ENCODE data around the gene TGFBRAP1.

The TGFBRAP1 gene

DNA sequence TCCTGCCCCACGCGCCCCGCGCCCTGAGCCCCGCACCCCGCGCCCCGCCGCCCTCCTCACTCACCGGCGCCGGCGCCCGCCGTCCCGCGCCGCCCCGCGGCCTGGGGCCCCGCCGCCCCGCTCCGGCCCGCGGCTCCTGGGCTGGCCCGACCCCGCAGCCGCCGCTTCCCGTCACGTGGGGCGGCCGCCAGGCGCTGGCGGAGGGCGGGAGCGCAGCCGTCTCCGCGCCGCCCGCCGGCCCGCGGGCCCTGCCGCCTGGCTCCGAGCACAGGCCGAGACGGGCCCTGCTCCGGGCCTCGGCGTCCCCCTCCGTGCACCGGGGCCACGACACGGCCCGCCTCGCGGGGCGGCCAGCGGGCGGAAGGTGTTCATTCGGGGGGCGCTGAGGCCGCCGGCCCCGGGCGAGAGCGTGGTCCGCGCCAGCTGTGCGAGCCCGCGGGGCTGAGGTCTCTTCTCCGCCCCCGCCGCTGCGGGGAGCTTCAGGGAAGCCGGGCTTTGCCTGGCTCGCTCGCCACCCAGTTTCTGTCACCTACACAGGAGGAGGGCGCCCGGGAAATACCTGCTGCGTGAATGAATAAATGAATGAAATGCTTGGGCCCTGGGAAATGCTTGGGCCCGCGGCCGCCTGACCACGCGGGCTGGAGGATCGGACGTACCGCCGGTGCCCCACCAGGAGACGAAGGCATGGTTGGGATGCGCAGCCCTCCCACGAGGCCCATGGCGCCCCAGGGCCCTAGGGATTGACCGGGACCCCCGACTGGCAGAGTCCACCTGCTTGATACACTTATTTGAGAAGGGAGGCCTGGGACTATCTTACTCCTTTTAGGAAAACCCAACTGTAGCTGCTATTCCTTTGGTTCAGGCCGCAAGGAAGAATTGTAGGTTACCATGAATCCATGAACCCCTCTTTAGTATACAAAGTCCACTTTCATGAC is at the start of gene TGFBRAP1:
TSS of gene TGFBRAP1 (minus strand) at position 175 of the 935 bp plus-strand sequence. CDS start 21,434 bp downstream, outside the sequence.
- peak; percentile 24 for DNase-seq

GRCh38 chr2:105378921-105379383 is 49.4 kb upstream of the TGFBRAP1 start:
- no peak for DNase-seq

DNA sequence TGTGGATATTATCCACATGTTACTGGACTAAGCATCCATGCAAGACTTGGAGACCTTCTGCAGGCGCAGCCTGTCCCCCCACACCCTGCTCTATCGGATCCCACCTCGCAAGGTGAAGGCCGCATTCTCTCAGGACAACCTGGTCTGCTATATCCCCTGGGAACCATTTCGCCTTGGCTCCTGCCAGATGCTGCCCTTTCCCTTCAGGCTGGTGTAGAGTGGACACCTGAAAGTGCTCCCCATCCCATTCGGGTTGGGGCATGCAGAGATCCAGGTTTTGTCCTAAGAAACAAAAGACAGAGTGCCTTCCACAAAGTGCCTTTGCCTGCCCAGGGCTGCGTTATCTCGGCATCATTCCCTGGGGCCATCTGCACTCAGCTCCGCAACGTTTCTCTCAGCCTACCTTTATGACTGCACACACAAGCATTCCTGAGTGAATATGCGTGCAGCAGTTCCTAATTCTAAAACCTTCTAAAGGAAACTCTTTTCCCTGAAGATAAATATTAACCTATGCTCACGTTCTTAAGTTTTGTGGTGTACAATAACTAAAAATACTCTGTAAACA is 48.8 kb upstream of the TGFBRAP1 start:
- DNase-seq: no peak

DNA sequence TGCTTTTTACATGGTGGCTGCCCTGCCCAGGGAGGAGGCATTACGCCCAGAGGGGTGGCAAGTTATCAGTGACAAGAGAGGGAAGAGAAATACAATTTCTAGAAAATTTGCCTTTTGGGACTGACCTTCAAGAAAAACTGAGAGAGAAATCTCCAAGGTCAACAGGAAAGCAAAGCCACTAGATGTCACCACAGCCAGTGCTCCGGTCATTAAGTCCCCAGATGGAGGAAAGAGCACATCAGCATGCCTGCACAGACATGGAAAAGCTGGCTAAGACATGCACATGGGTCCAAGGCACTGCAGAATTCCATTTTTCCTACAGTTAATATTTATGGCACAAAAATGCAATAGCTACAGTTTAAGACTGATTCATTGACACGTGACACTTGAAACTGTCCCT is 48.3 kb upstream of the TGFBRAP1 start:
- no peak for DNase-seq

- no peak for DNase-seq
Measured at GRCh38 chr2:105376789-105377240, 47.3 kb upstream of the TGFBRAP1 start.

- no peak for DNase-seq
Measured at GRCh38 chr2:105376010-105376409, 46.5 kb upstream of the TGFBRAP1 start.

- no peak for DNase-seq
Measured at GRCh38 chr2:105375001-105375561, 45.5 kb upstream of the TGFBRAP1 start.

- no peak for DNase-seq
Measured at GRCh38 chr2:105373895-105374401, 44.4 kb upstream of the TGFBRAP1 start.

DNA sequence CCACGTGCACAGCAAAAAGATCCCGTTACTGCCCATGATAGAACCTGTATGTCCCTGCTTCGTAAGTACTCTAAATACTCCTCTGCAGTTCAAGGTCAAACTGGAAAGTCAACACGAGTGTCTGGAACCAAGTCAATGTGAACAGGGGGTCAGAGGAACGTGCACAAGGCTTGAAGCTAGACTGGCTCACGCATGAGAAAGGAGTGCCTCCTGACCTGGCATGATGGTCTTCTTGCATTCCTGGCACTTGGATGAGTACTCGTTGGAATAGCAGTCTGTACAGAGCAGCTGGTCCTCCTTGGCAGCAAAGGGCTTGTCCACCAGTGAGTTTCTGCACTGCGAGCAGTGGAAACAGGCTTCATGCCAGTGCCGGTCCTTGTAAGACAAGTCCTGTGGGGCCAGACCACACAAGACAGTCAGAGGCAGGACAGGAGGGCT is 43.8 kb upstream of the TGFBRAP1 start:
- no peak for DNase-seq

- DNase-seq: no peak
Measured at GRCh38 chr2:105371810-105372209, 42.3 kb upstream of the TGFBRAP1 start.

GRCh38 chr2:105371156-105371555 is 41.6 kb upstream of the TGFBRAP1 start:
- DNase-seq: no peak

DNA sequence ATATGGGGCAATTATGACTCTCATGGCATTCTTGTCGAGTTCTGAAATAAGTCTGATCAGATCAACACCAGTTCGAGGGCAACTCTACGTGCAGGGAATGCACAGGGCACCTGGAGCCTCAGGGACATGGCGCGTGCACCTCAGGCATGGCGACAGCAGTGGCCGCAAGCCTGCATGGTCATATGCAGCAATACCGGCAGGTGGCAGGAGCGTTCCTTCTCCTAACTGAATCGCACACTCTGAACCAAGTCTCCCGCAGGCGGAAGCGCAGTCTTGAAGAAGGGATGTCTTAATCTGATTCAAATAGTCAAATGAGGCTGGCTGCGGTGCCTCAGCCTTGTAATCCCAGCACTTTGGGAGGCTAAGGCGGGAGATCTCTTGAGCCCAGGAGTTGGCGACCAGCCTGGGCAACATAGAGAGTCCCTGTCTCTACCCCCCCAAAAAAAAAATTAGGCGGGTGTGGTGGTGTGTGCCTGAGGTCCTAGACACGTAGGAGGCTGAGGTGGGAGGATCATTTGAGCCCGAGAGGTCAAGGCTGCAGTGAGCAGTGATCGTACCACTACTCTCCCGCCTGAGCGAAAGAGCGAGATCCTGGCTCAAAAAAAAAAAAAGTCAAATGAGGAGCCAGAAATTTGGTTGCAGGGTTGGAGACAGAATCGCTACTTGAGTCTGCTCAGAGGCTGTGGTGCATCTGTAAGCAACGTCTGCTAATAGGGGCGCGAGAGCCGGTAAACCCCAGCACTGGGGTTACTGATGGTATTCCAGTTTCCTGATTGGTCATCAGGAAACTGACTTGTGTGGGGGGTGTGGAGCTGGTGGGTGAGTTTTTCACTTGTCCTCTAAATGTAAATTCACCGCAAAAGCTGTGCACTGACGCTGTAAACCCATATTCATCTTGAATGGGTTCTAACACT is 40.5 kb upstream of the TGFBRAP1 start:
- peak; percentile 16 for DNase-seq

- no peak for DNase-seq
Measured at GRCh38 chr2:105368759-105369408, 39.3 kb upstream of the TGFBRAP1 start.

DNA sequence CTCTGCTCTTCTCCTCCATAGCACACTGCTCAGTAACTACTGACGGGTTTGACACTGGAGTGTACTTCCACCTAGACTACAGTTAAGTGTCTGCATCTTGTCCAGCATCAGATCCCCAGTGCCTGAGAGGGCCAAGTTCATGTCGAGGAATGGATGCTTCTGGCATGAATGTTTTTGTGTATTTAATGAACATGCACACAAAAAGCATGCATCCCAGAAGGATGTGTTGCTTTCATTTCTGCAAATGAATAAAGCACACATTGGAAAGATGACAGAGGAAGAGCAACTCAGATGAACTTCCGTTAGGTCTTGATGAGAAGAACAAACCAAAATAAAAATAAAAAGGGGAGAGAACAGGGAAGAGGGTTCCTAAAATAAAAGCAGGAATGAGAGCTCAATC is 35.7 kb upstream of the TGFBRAP1 start:
- DNase-seq: no peak

GRCh38 chr2:105364436-105365139 is 35.1 kb upstream of the TGFBRAP1 start:
- DNase-seq: no peak

DNA sequence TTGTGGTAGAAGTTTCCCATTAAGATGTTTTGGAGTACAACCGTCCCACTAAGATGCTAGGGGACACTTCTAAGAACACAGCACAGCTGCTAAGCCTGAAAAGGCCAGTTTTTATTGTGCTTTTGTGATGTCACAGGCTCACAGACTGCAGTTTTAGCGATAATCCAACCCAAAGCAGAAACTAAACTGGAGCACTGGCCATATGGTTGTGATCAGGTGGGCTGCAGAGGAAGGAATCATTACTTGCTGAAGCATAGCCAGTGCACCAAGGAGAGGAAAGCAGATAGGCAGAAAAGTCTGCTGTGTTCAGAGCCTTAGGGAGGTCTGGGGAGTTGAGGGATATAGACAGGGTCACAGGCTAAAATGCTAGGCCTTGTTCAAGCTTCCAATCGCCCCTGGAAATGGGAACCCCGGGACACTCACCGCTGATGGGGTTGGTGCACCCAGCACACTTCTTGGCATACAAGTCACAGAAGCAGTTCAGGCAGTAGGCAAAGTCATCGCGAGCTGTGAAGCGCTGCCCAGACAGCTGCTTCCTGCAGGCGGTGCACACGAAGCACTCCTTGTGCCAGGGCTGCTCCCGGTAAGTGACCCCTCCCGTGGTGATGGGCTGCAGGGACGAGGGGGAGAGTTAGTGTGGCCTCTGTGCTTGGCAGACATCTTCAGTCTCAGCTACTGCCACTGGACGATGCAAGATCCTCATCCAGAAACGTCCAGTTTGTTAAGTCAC is 33.5 kb upstream of the TGFBRAP1 start:
- no peak for DNase-seq

DNA sequence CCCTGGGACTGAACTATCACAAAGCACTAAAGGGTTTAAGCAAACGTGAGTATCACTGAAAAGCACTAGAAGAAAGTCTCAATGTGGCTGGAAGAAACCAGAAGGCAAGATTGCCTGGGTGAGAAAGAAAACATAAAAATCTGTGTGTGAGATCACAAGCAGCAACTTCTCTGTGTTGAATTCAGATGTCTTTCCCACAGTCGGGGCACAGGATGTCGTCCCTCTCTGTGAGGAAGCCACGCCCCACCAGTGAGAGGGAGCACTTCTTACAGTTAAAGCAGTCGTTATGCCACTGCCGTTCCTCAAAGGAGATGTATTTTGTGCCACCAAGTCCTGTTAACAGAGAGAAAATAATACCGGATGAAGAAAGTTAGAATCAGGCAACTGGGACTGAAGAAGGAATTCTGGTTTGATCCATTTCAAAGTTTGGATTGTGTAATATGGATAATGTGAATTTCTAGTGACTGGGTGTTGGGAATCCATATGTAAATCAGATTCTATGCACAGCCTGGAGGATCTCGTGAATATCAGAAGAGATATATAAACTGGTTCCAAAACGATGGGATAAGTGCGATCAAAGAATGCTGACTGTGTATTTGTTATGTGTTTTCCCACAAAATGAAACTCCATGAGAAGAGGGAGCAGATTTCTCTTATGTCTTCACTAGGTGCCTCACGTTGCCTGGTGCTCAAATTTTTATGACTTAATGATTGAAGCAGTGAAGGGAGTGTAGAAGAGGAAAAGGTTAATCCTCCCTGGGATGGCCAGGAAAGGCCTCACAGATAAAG is 31.8 kb upstream of the TGFBRAP1 start:
- no peak for DNase-seq

GRCh38 chr2:105358593-105358992 is 29.1 kb upstream of the TGFBRAP1 start:
- DNase-seq: no peak

GRCh38 chr2:105357122-105357521 is 27.6 kb upstream of the TGFBRAP1 start:
- no peak for DNase-seq

Measured in KG1 (cell line).